ENCODE measurements around the gene LUZP2.

The LUZP2 gene

DNA sequence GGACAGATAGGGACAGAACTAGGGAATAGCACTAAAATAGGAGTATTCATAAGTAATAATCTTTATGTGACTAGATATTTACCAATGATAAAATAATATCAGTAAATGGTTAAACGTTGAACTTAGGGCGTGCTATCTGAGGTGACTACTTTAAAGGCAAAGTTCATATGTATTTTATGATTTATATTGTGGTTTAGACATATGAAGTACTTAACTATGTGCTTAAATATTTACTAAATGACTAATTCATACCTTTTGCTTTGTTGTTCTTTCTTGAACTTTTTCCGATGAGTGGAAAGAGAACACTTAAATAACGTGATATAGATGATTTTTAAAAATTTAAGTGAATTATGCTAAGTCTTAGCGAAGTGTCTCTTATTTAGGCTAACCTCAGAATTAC lies 14.7 kb downstream of the LUZP2 start:
- TF ChIP-seq, protein P1, sequence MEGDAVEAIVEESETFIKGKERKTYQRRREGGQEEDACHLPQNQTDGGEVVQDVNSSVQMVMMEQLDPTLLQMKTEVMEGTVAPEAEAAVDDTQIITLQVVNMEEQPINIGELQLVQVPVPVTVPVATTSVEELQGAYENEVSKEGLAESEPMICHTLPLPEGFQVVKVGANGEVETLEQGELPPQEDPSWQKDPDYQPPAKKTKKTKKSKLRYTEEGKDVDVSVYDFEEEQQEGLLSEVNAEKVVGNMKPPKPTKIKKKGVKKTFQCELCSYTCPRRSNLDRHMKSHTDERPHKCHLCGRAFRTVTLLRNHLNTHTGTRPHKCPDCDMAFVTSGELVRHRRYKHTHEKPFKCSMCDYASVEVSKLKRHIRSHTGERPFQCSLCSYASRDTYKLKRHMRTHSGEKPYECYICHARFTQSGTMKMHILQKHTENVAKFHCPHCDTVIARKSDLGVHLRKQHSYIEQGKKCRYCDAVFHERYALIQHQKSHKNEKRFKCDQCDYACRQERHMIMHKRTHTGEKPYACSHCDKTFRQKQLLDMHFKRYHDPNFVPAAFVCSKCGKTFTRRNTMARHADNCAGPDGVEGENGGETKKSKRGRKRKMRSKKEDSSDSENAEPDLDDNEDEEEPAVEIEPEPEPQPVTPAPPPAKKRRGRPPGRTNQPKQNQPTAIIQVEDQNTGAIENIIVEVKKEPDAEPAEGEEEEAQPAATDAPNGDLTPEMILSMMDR (IDR thresholded peaks at IDR 0.05) = no peak
- H3K27me3 ChIP-seq = no peaks in the 10 kb centered on the region
- no peak overlapping the region for H3K4me3 ChIP-seq (ENCODE audit: low read depth in 1 of 2, low read length in 1 of 2)
- H3K36me3 ChIP-seq = no peaks in the 10 kb centered on the region
- no peak overlapping the region for H3K27ac ChIP-seq
- no peaks in the 10 kb centered on the region for H3K9me3 ChIP-seq
- no peaks in the 10 kb centered on the region for H3K4me1 ChIP-seq (ENCODE audit: control insufficient read depth in 1 of 2, insufficient read depth in 1 of 2, low read depth in 1 of 2, low read length in 1 of 2)

DNA sequence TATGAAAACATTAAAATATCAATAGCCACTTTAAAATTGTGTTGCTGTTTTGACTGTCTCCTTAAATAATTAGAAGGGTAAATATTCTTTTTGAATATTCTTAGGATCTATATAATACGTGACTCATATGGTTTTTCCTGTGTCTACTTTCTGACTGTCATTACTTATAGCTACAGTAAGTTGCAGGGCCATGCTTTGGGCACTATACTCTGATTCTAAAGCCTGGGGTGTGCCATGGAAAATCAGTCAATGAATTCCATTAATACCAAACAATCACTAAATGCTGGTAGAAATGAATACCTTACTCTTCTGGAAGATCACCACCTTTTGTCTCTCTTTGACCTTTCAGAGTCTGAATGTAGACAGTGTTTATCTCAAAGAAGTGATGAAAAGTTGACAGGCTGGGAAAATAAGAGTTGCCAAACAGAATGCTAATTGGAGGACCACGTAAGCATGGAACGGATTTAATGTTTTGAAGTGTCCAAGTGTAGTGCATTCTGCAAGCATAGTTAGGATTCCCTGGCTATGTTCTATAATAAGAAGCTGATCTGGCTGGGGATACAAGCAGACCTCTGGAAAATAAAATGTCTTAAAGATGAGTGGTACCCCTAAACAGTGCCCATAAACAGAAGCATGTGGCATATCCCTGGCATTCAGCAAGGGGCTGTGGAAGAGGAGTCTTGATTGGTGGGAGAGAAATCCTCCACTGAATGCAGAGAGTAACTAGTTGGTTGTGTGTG lies 16.8 kb downstream of the LUZP2 start:
- Histone ChIP-seq H3K36me3 (no peaks in the 10 kb centered on the region), H3K9me3 (no peaks in the 10 kb centered on the region), H3K27ac (no peak overlapping the region)

DNA sequence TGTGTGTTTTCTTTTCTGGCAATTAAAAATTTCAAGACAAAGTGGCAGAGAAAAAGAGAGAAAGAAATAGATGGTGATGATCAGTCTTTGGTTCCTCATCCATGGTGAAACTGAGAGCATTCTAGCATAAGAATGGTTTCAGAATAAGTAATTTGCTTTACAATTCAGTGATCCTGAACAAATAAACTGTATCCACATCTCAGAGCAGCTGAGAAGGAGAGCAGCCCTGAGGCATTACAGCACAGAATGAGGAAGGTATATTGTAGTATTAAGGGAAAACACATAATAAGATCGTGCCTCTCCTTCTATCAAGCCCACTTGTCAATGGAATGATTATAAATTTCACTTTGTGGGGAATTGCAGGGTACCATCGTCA lies 17.4 kb downstream of the LUZP2 start:
- Histone ChIP-seq H3K36me3 (no peaks in the 10 kb centered on the region), H3K27me3 (no peaks in the 10 kb centered on the region), H3K4me1 (ENCODE audit: control insufficient read depth in 1 of 2, insufficient read depth in 1 of 2, low read depth in 1 of 2, low read length in 1 of 2) (no peaks in the 10 kb centered on the region), H3K9me3 (no peaks in the 10 kb centered on the region), H3K27ac (no peak overlapping the region), H3K4me3 (ENCODE audit: low read depth in 1 of 2, low read length in 1 of 2) (no peak overlapping the region)
- TF ChIP-seq, protein P1 (IDR thresholded peaks at IDR 0.05) = no peak

More for the DNA sequence above, 16.8 kb downstream of the LUZP2 start:
- Histone ChIP-seq H3K4me1 (ENCODE audit: control insufficient read depth in 1 of 2, insufficient read depth in 1 of 2, low read depth in 1 of 2, low read length in 1 of 2) (no peaks in the 10 kb centered on the region), H3K27me3 (no peaks in the 10 kb centered on the region), H3K4me3 (ENCODE audit: low read depth in 1 of 2, low read length in 1 of 2) (no peak overlapping the region)
- TF ChIP-seq, protein P1 (IDR thresholded peaks at IDR 0.05) = no peak

DNA sequence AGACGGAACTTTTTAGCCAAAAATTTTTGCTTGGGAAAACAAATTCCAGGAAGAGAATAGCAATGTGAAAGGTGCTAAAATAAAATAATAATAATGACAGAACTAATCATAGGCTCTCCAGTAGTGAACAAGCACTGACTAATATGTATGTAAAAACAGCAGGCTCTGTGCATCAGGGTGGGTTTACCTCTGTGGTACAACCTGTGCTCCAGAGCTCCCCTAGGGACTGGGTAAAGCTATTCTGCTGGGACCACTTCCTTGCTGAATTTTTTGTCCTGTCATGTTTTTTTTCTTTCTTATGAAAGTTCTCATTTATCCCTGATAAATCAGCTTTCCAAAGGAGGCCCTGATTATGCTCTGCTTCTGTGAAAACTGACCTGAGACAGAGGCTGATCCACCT lies 18.8 kb downstream of the LUZP2 start:
- no peak overlapping the region for H3K4me3 ChIP-seq (ENCODE audit: low read depth in 1 of 2, low read length in 1 of 2)

DNA sequence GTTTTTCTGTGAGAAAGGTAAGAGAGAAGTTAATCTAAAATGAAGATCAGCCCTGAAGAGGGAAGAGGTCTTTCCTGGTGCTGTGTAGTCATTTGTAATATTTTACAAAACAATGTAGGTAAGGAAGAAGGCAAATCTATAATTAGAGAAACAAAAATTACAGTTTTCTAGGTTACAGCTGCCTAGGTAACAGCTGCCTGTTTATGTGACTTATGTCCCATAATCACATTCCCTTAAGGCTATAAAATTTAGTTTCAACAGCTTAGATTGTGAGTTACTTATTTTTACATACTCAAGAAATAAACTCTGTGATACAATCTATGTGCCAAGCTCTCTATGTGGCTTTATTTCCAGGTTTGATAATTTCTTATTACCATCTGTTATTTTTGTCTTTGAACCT lies 19.8 kb downstream of the LUZP2 start:
- Histone ChIP-seq H3K4me1 (ENCODE audit: control insufficient read depth in 1 of 2, insufficient read depth in 1 of 2, low read depth in 1 of 2, low read length in 1 of 2) (no peaks in the 10 kb centered on the region), H3K4me3 (ENCODE audit: low read depth in 1 of 2, low read length in 1 of 2) (no peak overlapping the region), H3K27ac (no peak overlapping the region), H3K36me3 (no peaks in the 10 kb centered on the region), H3K9me3 (no peaks in the 10 kb centered on the region), H3K27me3 (no peaks in the 10 kb centered on the region)
- TF ChIP-seq, protein P1 (IDR thresholded peaks at IDR 0.05) = no peak

More for the DNA sequence above, 18.8 kb downstream of the LUZP2 start:
- H3K4me1 ChIP-seq (ENCODE audit: control insufficient read depth in 1 of 2, insufficient read depth in 1 of 2, low read depth in 1 of 2, low read length in 1 of 2) = no peaks in the 10 kb centered on the region
- TF ChIP-seq, protein P1 (IDR thresholded peaks at IDR 0.05) = no peak
- H3K36me3 ChIP-seq = no peaks in the 10 kb centered on the region
- no peaks in the 10 kb centered on the region for H3K27me3 ChIP-seq
- H3K9me3 ChIP-seq = no peaks in the 10 kb centered on the region
- H3K27ac ChIP-seq = no peak overlapping the region

Measured in neutrophil (primary cell).